IPS-20b (cell line): ENCODE results near the gene GGA1.

Experiments used
- H3K27ac ChIP-seq: one replicate; pipeline ENCODE4 v1.5.1; 2013; ENCODE audit warnings: low read length
- H3K27me3 ChIP-seq: 2 replicates; pipeline ENCODE4 v1.6.1; 2013; ENCODE audit warnings: mild to moderate bottlenecking, low read length, inconsistent platforms; ENCODE audit not compliant: insufficient read depth
- H3K36me3 ChIP-seq: 2 replicates; pipeline ENCODE4 v1.6.1; 2013; ENCODE audit warnings: low read depth, mild to moderate bottlenecking, inconsistent platforms, low read length, moderate library complexity; ENCODE audit not compliant: insufficient read depth
- H3K4me1 ChIP-seq: 2 replicates; pipeline ENCODE4 v1.6.1; 2013; ENCODE audit warnings: mild to moderate bottlenecking, control low read depth, inconsistent platforms, low read length, moderate library complexity; ENCODE audit not compliant: insufficient read depth
- H3K4me3 ChIP-seq: 2 replicates; pipeline ENCODE4 v1.5.1; 2013; ENCODE audit warnings: mild to moderate bottlenecking, low read length, inconsistent platforms
- H3K9ac ChIP-seq: 2 replicates; pipeline ENCODE4 v1.6.1; 2013; ENCODE audit warnings: low read depth, mild to moderate bottlenecking, inconsistent platforms, low read length, moderate library complexity
- H3K9me3 ChIP-seq: 2 replicates; pipeline ENCODE4 v1.6.1; 2013; ENCODE audit warnings: mild to moderate bottlenecking, low read depth, low read length, inconsistent platforms; ENCODE audit not compliant: insufficient read depth

Gene GGA1

DNA sequence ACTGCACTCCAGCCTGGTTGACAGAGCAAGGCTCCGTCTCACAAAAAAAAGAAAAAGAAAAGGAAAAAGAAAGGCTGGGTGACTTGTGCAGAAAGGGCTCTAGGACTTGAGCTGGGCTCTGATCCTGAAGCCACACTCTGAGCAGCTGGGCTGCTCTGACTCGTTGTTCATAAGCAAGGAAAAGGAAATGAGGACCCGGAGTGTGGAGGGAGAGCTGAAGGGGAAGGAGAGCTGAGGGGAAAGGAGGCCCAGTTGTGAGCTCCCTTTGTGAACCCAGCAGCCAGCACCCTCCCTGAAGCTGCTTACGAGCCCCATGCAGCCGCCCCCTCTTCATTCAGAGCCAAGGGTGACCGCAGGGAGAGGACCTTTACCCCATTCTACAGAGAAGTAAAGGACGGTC, 18.5 kb downstream of the GGA1 start:
- Histone ChIP-seq H3K9ac (no peak overlapping the region), H3K9me3 (no peaks in the 10 kb centered on the region), H3K36me3 (peaks cover 22% of the 10 kb centered on the region), H3K27ac (no peak overlapping the region), H3K27me3 (no peaks in the 10 kb centered on the region), H3K4me1 (peaks cover 2% of the 10 kb centered on the region; the same call in 1 of the 2 replicates), H3K4me3 (no peak overlapping the region)

DNA sequence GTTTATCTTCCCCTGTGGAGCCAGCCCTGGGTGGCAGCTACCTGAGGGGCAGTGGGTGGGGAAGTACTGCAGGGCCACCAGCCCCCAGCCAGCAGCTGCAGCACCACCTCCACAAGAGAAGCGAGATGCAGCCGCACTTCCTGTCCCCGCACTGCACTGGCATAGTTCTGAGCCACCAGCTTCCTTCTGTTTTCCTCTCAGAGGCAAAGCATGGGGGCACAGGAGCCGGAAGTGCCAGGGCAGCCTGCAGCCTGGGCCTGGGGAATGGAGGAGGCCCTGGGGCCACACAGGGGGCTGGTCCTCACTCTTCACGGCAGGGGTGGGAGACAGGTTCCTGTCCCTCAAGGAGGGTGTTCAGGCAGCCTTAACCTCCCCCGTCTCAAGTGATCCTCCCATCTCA, 18.9 kb downstream of the GGA1 start:
- Histone ChIP-seq H3K4me3 (no peak overlapping the region), H3K27me3 (no peaks in the 10 kb centered on the region), H3K4me1 (peaks cover 2% of the 10 kb centered on the region; the same call in 1 of the 2 replicates), H3K9me3 (no peaks in the 10 kb centered on the region), H3K36me3 (peaks cover 22% of the 10 kb centered on the region), H3K9ac (no peak overlapping the region), H3K27ac (no peak overlapping the region)

DNA sequence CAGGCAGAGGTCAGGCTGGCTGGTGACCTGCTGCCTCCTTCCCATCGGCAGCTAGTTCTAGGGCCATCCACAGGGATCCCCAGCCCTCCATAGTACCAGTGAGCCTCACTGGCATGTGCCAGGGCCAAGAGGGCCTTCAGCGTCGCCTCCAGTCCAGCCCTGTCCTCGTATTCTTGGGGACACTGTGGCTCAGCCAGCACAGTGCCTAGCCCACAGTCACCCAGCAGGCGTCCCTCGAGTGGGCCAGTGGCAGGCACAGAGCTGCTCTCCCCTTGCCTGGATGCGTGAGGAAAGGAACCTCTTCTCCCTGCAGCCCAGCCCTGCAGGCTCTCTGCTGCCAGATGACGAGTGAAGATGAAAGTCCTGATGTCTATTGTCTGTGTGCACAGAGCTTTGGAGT, 20.2 kb downstream of the GGA1 start:
- Histone ChIP-seq H3K9ac (no peak overlapping the region), H3K27me3 (no peaks in the 10 kb centered on the region), H3K9me3 (no peaks in the 10 kb centered on the region), H3K27ac (no peak overlapping the region), H3K36me3 (peaks cover 22% of the 10 kb centered on the region), H3K4me1 (peaks cover 6% of the 10 kb centered on the region; the same call in 1 of the 2 replicates), H3K4me3 (no peak overlapping the region)

DNA sequence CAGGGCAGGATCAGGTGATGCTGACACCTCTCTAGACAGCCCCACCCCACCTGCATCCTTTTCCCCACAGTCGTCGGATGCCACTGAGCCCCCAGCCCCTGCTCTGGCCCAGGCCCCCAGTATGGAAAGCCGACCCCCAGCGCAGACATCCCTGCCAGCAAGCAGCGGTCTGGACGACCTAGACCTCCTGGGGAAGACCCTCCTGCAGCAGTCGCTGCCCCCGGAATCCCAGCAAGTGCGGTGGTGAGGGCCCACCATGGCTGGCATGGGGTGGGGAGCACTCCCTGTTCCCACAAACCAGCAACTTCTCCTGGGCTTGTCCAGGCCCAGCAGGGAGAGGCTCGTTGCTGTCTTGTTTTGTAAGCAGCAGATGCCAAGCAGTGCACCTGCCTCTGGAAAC, 21.3 kb downstream of the GGA1 start:
- H3K9me3 ChIP-seq = no peaks in the 10 kb centered on the region
- peaks cover 18% of the 10 kb centered on the region for H3K36me3 ChIP-seq
- H3K4me1 ChIP-seq = peaks cover 16% of the 10 kb centered on the region; the same call in 1 of the 2 replicates
- no peaks in the 10 kb centered on the region for H3K27me3 ChIP-seq
- no peak overlapping the region for H3K9ac ChIP-seq
- H3K4me3 ChIP-seq = no peak overlapping the region
- H3K27ac ChIP-seq = no peak overlapping the region

DNA sequence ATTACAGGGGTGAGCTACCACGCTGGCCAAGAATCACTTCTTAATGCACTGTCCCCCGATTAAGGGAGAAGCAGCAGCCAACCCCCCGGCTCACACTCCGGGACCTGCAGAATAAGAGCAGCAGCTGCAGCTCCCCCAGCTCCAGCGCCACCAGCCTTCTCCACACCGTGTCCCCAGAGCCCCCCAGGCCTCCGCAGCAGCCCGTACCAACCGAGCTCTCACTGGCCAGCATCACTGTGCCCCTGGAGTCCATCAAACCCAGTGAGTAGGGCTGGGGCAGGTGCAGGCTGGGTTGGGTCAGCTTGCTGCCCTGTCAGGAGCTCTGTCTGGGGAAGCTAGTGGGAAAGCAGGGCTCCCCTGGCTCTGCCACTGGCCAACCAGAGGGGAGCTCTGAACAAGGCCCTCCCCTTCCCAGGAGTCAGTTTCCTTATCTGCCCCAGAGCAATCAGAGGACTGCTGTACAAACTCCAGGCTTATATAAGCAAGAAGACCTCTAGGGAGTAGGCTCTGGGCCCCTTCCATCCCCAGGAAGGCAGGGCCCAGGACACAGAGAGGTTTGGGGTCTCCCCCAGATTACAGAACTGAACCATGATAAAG, 22.3 kb downstream of the GGA1 start:
- Histone ChIP-seq H3K4me1 (peaks cover 16% of the 10 kb centered on the region; the same call in 1 of the 2 replicates), H3K4me3 (no peak overlapping the region), H3K9me3 (no peaks in the 10 kb centered on the region), H3K9ac (no peak overlapping the region), H3K27me3 (no peaks in the 10 kb centered on the region), H3K36me3 (peaks cover 9% of the 10 kb centered on the region), H3K27ac (no peak overlapping the region)

DNA sequence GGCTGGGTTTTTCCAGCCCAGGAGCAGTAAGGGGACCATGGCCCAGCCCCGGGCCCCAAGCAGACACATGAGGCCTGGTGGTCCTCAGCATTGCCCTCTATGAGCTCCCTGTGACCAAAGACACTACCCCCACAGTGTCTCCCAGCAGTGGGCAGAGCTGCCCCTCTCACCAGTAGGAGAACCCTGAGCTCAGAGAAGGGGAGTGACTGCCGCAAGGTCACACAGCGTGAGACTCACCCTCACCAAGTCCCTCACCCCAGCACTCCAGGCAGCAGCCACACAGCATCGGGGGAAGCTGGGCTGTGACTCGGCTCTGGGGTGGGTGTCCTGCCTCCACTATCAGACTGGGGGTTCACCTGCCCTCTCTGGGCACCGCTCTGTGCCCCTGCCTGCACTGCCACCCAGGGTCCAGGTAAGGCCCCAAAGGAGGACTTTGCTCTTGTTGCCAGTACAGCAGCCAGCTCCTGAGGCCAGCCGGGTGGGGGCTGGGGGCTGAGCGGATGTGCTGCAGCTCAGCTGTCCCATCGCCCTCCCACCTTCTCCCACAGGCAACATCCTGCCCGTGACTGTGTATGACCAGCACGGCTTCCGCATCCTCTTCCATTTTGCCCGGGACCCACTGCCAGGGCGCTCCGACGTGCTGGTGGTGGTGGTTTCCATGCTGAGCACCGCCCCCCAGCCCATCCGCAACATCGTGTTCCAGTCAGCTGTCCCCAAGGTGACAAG, 23.0 kb downstream of the GGA1 start:
- Histone ChIP-seq H3K9me3 (no peaks in the 10 kb centered on the region), H3K4me3 (no peak overlapping the region), H3K27ac (no peak overlapping the region), H3K9ac (no peak overlapping the region), H3K27me3 (no peaks in the 10 kb centered on the region), H3K4me1 (peaks cover 16% of the 10 kb centered on the region; the same call in 1 of the 2 replicates), H3K36me3 (peaks cover 8% of the 10 kb centered on the region)

DNA sequence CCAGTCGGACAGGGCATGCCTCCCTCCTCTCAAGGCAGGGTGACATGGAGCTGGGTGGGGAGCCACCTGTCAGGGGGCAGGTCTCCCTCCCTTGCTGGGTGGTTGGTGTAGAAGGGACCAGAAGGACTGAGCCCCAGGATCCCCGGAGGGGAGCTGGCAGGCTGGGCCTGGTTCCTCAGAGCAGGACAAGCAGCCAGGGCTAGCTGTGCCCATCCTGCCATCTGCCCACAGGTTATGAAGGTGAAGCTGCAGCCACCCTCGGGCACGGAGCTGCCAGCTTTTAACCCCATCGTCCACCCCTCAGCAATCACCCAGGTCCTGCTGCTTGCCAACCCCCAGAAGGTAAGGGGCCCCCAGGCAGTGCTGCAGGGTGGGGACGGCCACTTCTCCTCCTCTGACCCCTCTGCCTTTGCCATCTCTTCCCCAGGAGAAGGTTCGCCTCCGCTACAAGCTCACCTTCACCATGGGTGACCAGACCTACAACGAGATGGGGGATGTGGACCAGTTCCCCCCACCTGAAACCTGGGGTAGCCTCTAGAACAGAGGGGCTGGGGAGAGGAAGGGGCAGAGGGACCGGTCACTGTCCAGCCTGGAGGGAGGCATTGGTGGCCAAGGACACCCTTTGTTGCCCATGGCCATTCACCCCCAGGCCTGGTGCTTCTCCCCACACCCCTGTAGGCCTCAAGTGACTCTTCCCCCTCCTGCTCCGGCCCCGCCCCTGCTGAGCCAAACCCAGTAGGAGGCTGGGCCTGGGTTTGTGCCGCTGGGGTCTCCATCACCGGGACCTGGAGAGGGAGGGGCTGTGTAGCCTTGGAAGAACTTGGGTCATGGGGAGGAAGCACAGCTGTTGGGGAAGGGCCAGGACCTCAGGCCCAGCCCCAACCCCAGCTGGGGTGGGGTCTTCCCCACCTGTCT, 23.8 kb downstream of the GGA1 start:
- H3K36me3 ChIP-seq = peaks cover 8% of the 10 kb centered on the region
- H3K4me3 ChIP-seq = no peak overlapping the region
- no peak overlapping the region for H3K9ac ChIP-seq
- no peaks in the 10 kb centered on the region for H3K9me3 ChIP-seq
- H3K27me3 ChIP-seq = no peaks in the 10 kb centered on the region
- no peak overlapping the region for H3K27ac ChIP-seq
- H3K4me1 ChIP-seq = peaks cover 20% of the 10 kb centered on the region; the same call in 1 of the 2 replicates

DNA sequence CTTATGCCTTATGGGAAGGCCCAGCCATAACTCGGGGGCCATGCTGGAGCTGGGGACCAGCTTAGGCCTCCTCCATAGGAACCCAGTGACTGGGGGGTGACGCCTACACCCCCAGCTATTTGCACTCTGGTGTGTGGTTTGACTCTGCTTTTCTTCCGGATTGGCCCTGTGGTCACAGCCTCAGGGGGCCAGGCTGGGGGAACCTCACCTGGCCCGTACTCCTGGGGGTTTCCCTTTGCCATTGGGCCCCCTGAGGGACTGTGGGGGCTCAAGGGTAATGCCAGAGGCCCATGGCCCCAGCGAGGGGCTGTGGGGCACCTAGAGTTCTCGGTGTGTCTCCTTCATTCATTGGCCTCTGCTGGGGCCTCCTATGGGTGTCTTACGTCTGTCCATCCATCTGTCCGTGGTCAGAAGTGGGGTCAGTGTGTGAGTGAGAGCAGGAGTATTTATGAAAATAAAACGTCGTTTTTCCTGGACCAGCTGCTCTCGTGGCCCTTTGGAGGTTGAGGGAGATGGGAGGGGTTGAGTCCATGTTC, 24.5 kb downstream of the GGA1 start:
- no peaks in the 10 kb centered on the region for H3K27me3 ChIP-seq
- H3K36me3 ChIP-seq = peaks cover 8% of the 10 kb centered on the region
- peak overlapping the region; percentile 37; the same call in 1 of the 2 replicates for H3K9ac ChIP-seq
- peak overlapping the region; percentile 25 for H3K27ac ChIP-seq
- no peak overlapping the region; the same call in 1 of the 2 replicates for H3K4me3 ChIP-seq
- peaks cover 20% of the 10 kb centered on the region; the same call in 1 of the 2 replicates for H3K4me1 ChIP-seq
- no peaks in the 10 kb centered on the region for H3K9me3 ChIP-seq

DNA sequence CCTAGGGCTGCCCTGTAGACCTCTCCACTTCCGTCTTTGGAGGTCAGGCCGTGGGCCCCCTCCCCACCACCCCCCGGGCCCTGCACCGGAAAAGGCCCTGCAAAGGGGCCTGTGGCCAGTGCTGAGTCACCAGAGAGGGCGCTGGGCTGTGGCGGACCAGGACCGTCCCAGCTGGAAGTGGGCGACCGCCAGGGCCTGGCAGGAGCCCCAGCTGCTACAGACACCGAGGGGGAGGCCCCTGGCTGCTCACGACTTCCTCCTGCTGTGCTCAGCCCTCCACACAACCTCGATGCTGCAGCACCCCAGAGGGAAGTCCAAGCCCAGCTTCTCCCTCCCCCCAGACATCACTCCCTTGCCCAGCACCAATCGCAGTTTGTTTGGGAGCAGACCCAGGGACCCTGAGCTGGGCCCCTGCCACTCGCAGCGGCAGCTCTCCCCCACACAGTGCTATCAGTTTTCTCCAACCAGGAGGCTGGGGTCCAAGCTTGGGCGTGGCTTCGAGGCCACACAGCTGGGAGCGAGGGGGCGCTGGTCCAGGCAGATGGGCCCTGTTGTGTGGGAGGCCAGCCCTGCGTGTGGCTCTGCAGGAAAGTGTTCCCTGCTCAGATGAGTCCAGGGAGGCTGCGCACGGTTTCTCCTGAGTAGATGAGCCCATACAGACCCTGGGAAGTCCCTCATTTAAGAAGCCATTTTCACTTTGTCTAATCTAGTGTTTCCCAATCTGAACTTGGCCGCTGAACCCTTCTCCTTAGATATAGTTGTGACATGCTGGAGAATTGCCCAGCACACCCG, 25.2 kb downstream of the GGA1 start:
- H3K4me3 ChIP-seq = peak overlapping the region; percentile 10; the same call in 1 of the 2 replicates
- H3K27ac ChIP-seq = peak overlapping the region; percentile 25
- H3K36me3 ChIP-seq = peaks cover 8% of the 10 kb centered on the region
- H3K27me3 ChIP-seq = no peaks in the 10 kb centered on the region
- H3K9me3 ChIP-seq = no peaks in the 10 kb centered on the region
- peak overlapping the region; percentile 37; the same call in 1 of the 2 replicates for H3K9ac ChIP-seq
- H3K4me1 ChIP-seq = peaks cover 25% of the 10 kb centered on the region

DNA sequence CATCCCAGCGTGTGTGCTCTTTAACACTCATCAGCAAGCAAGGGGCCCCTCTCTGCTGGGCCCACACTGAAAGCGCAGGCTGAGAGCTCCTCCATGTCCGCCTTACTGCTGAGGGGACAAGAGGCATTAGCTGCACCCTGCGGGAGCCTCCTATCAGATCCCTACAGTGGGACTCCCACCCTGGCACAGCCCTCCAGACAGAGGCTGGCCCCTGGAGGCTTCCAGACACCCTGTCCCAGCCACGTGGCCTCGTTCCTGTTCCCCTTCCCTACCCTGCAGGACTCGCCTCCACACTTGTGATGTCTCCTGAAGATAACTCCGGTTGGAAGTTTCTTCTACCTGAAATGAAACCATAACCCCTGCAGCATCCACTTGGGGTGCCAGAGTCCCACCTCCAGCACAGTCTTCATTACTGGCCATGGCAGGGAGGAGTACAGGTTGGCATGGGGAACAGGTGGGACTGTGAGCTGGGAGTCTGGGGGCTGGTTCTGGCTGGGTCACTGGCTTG, 25.8 kb downstream of the GGA1 start:
- H3K4me1 ChIP-seq = peaks cover 28% of the 10 kb centered on the region
- H3K9me3 ChIP-seq = no peaks in the 10 kb centered on the region
- peaks cover 8% of the 10 kb centered on the region for H3K36me3 ChIP-seq
- H3K27ac ChIP-seq = peak overlapping the region; percentile 4
- H3K9ac ChIP-seq = peak overlapping the region; percentile 37; the same call in 1 of the 2 replicates
- no peaks in the 10 kb centered on the region for H3K27me3 ChIP-seq
- no peak overlapping the region for H3K4me3 ChIP-seq
